HepG2 (cell line): ENCODE measurements around the gene TRERF1.

Source experiments
- CTCF ChIP-seq: sonication (generic); formaldehyde crosslinking; IDR thresholded peaks from 2 replicates; pipeline ENCODE4 v1.5.0; 2020; ENCODE audit warnings: mild to moderate bottlenecking, missing genetic modification reagents, moderate library complexity
- NKX3-1 ChIP-seq: sonication (generic); formaldehyde crosslinking; IDR thresholded peaks from 2 replicates; pipeline ENCODE4 v1.5.0; 2020; ENCODE audit warnings: missing genetic modification reagents
- NR0B2 ChIP-seq: sonication (generic); formaldehyde crosslinking; IDR thresholded peaks from 2 replicates; pipeline ENCODE4 v1.4.0; 2020; ENCODE audit warnings: mild to moderate bottlenecking, missing genetic modification reagents
- POLR2A ChIP-seq, 2 experiments: IDR thresholded peaks; 2 replicates each; pipeline ENCODE4 v1.6.1; 2011; ENCODE audit warnings: low read depth in 2 of 2, low read length in 2 of 2, mild to moderate bottlenecking in 1 of 2, moderate library complexity in 1 of 2; ENCODE audit not compliant: insufficient read depth in 1 of 2
- SMARCC2 ChIP-seq: fragments of 450-650 bp; IDR thresholded peaks from 2 replicates; pipeline ENCODE4 v1.6.1; 2017; ENCODE audit warnings: antibody characterized with exemption, mild to moderate bottlenecking
- SNRNP70 ChIP-seq: fragments of 200-400 bp; formaldehyde crosslinking; IDR thresholded peaks from 2 replicates; pipeline ENCODE4 v1.6.1; 2017; ENCODE audit warnings: mild to moderate bottlenecking, low read depth, low read length, moderate library complexity
- ZBTB44 ChIP-seq: sonication (generic); formaldehyde crosslinking; IDR thresholded peaks from 2 replicates; pipeline ENCODE4 v1.4.0; 2020; ENCODE audit warnings: missing genetic modification reagents
- ZNF121 ChIP-seq: sonication (generic); formaldehyde crosslinking; IDR thresholded peaks from 2 replicates; pipeline ENCODE4 v1.5.0; 2020; ENCODE audit warnings: mild to moderate bottlenecking, missing genetic modification reagents
- ZNF841 ChIP-seq: sonication (generic); formaldehyde crosslinking; IDR thresholded peaks from 2 replicates; pipeline ENCODE4 v1.8.1; 2023; ENCODE audit warnings: missing genetic modification reagents, borderline replicate concordance

- no peak for TF ChIP-seq ZNF121
- no peak for TF ChIP-seq POLR2A (IDR thresholded peaks at IDR 0.05; ENCODE audit: insufficient read depth in 1 of 2, low read depth in 2 of 2, low read length in 2 of 2)
- no peak for TF ChIP-seq SNRNP70
- TF ChIP-seq NR0B2 (CRISPR knock-in tag): no peak
- no peak for TF ChIP-seq NKX3-1 (CRISPR knock-in tag)
- no peak for TF ChIP-seq ZBTB44 (CRISPR knock-in tag)
- no peak for TF ChIP-seq SMARCC2
- no peak for TF ChIP-seq ZNF841 (CRISPR knock-in tag)
- no peak for TF ChIP-seq CTCF (CRISPR knock-in tag)
Measured at GRCh38 chr6:42482174-42482573, 30.4 kb upstream of the TRERF1 start.
